HepG2 (cell line): ENCODE measurements around the gene CYP2W1. TPM values are rescaled to one million over a fixed set of nuclear protein-coding genes. Genes with fewer than 3 reads are reported as not detected.

Experiments used
- ADNP ChIP-seq: sonication (generic); formaldehyde crosslinking; IDR thresholded peaks from 2 replicates; pipeline ENCODE4 v1.4.0; 2020; ENCODE audit warnings: missing genetic modification reagents
- CENPBD1 ChIP-seq: sonication (generic); formaldehyde crosslinking; IDR thresholded peaks from 2 replicates; pipeline ENCODE4 v1.8.0; 2022; ENCODE audit warnings: missing genetic modification reagents, low read depth, mild to moderate bottlenecking, borderline replicate concordance
- CSRNP2 ChIP-seq: sonication (generic); formaldehyde crosslinking; conservative IDR thresholded peaks from 2 replicates; pipeline ENCODE4 v1.8.0; 2022; ENCODE audit warnings: low read depth, missing genetic modification reagents
- DNMT1 ChIP-seq: sonication (generic); formaldehyde crosslinking; IDR thresholded peaks from 2 replicates; pipeline ENCODE4 v1.5.1; 2020; ENCODE audit warnings: mild to moderate bottlenecking, missing genetic modification reagents
- HMG20A ChIP-seq: IDR thresholded peaks from 2 replicates; pipeline ENCODE4 v1.6.1; 2016; ENCODE audit warnings: borderline replicate concordance
- HOXA7 ChIP-seq: sonication (generic); formaldehyde crosslinking; IDR thresholded peaks from 2 replicates; pipeline ENCODE4 v1.8.1; 2022; ENCODE audit warnings: mild to moderate bottlenecking, missing genetic modification reagents, moderate library complexity
- IRF1 ChIP-seq: sonication (generic); formaldehyde crosslinking; IDR thresholded peaks from 2 replicates; pipeline ENCODE4 v1.4.0; 2020; ENCODE audit warnings: low read depth, mild to moderate bottlenecking, missing genetic modification reagents
- IRF2 ChIP-seq: IDR thresholded peaks from 2 replicates; pipeline ENCODE4 v1.6.1; 2018; ENCODE audit warnings: missing genetic modification reagents, missing compliant biosample characterization
- MIXL1 ChIP-seq: IDR thresholded peaks from 2 replicates; pipeline ENCODE4 v1.6.1; 2016
- MTF1 ChIP-seq: sonication (generic); formaldehyde crosslinking; IDR thresholded peaks from 2 replicates; pipeline ENCODE4 v1.5.0; 2020; ENCODE audit warnings: missing genetic modification reagents
- MTF2 ChIP-seq: sonication (generic); formaldehyde crosslinking; IDR thresholded peaks from 2 replicates; pipeline ENCODE4 v1.5.0; 2020; ENCODE audit warnings: missing genetic modification reagents, borderline replicate concordance
- PAX8 ChIP-seq: sonication (generic); formaldehyde crosslinking; IDR thresholded peaks from 2 replicates; pipeline ENCODE4 v1.8.0; 2022; ENCODE audit warnings: mild to moderate bottlenecking, missing genetic modification reagents, borderline replicate concordance
- RBM39 ChIP-seq: fragments of 200-400 bp; formaldehyde crosslinking; IDR thresholded peaks from one replicate; pipeline ENCODE4 v1.6.1; 2018; ENCODE audit warnings: antibody characterized with exemption, mild to moderate bottlenecking, low read depth, low read length; ENCODE audit not compliant: poor library complexity, severe bottlenecking
- SIN3B ChIP-seq: fragments of 150-350 bp; IDR thresholded peaks from 2 replicates; pipeline ENCODE4 v1.6.1; 2014; ENCODE audit warnings: low read length
- SNAPC4 ChIP-seq: sonication (generic); formaldehyde crosslinking; IDR thresholded peaks from 2 replicates; pipeline ENCODE4 v1.4.0; 2020; ENCODE audit warnings: mild to moderate bottlenecking, missing genetic modification reagents
- SNRNP70 ChIP-seq: fragments of 200-400 bp; formaldehyde crosslinking; IDR thresholded peaks from 2 replicates; pipeline ENCODE4 v1.6.1; 2017; ENCODE audit warnings: mild to moderate bottlenecking, low read depth, low read length, moderate library complexity
- TOE1 ChIP-seq: sonication (generic); formaldehyde crosslinking; IDR thresholded peaks from 2 replicates; pipeline ENCODE4 v1.4.0; 2020; ENCODE audit warnings: mild to moderate bottlenecking, missing genetic modification reagents
- ZKSCAN5 ChIP-seq: sonication (generic); formaldehyde crosslinking; IDR thresholded peaks from 2 replicates; pipeline ENCODE4 v1.5.1; 2020; ENCODE audit warnings: mild to moderate bottlenecking, missing genetic modification reagents
- ZNF280B ChIP-seq: sonication (generic); formaldehyde crosslinking; IDR thresholded peaks from 2 replicates; pipeline ENCODE4 v1.5.0; 2020; ENCODE audit warnings: missing genetic modification reagents, mild to moderate bottlenecking, borderline replicate concordance
- ZNF382 ChIP-seq: sonication (generic); formaldehyde crosslinking; IDR thresholded peaks from 2 replicates; pipeline ENCODE4 v1.5.0; 2020; ENCODE audit warnings: missing genetic modification reagents, mild to moderate bottlenecking, borderline replicate concordance
- ZNF605 ChIP-seq: sonication (generic); formaldehyde crosslinking; IDR thresholded peaks from 2 replicates; pipeline ENCODE4 v1.8.0; 2022; ENCODE audit warnings: mild to moderate bottlenecking, missing genetic modification reagents
- polyA plus RNA-seq, 8 experiments: library from polyadenylated mRNA; depleted of rRNA in 3 of 8; stranded (reverse) in 7 of 8; unstranded in 1 of 8; fragments of >200 nt; fragmentation: Illumina TruSeq in 4 of 8; extraction: Trizol in 4 of 8; gene quantifications; 2 replicates each; pipeline versions ENCODE4 v1.2.1 to v1.2.3, GENCODE V29; 2011 to 2016; ENCODE audit warnings: low read depth in 4 of 8, missing spikeins in 1 of 8, mixed read lengths in 1 of 8; ENCODE audit not compliant: insufficient read depth in 1 of 8
- total RNA-seq, 5 experiments: library from RNA; depleted of rRNA; stranded (reverse); fragments of >200 nt; fragmentation: Illumina TruSeq; extraction: Trizol; gene quantifications; 2 replicates each; pipeline ENCODE4 v1.2.3, GENCODE V29; 2016; ENCODE audit warnings: low read depth in 1 of 5

The CYP2W1 gene
- total and polyA plus RNA-seq, 2 of the 13 experiments (the other 11 are each of a cell fraction or from before 2014, with no cell fraction given): 19.5 to 31.7 TPM

GRCh38 chr7:975702-976473 is 7.1 kb upstream of the CYP2W1 start (continued):
- TF ChIP-seq ZNF605 (CRISPR knock-in tag) (peak; percentile 67; the same call in 1 of the 2 replicates), RBM39 (peak; percentile 83), DNMT1 (CRISPR knock-in tag) (no peak), IRF1 (no peak), MTF2 (CRISPR knock-in tag) (no peak), ZNF382 (CRISPR knock-in tag) (no peak), ZNF280B (CRISPR knock-in tag) (no peak), TOE1 (CRISPR knock-in tag) (no peak; the same call in 1 of the 2 replicates), CENPBD1 (CRISPR knock-in tag) (no peak), SNAPC4 (CRISPR knock-in tag) (no peak), SIN3B (no peak), SNRNP70 (no peak), MIXL1 (CRISPR knock-in tag) (no peak; the same call in 1 of the 2 replicates), ADNP (CRISPR knock-in tag) (no peak), ZKSCAN5 (no peak), CSRNP2 (CRISPR knock-in tag) (no peak), HMG20A (no peak), HOXA7 (CRISPR knock-in tag) (no peak), PAX8 (CRISPR knock-in tag) (no peak), MTF1 (CRISPR knock-in tag) (no peak), IRF2 (CRISPR knock-in tag) (no peak)
